Heart left ventricle (tissue), 16 donors: ENCODE data around the gene FYB2. TPM values are rescaled to one million over a fixed set of nuclear protein-coding genes. Genes with fewer than 3 reads are reported as not detected.

ENCODE experiments used
- ATAC-seq, 4 donors: fragments of 200-7000 bp; cut with Tn5 transposase; one replicate each; pipeline ENCODE4 v1.9.1; 2020 to 2022; ENCODE audit warnings: moderate library complexity in 4 of 4, mild to moderate bottlenecking in 3 of 4, moderate number of reproducible peaks in 1 of 4
- DNase-seq, 5 donors: peaks; one replicate each; pipeline ENCODE4 v3.0.0-alpha.2; 2020
- H3K27ac ChIP-seq, 12 donors: fragments of 200-600 bp; sonication (generic) in 4 of 12; one replicate each; pipeline versions ENCODE4 v1.5.0 to v1.8.0; 2016 to 2022; ENCODE audit warnings: mild to moderate bottlenecking in 2 of 12
- H3K27me3 ChIP-seq, 9 donors: fragments of 200-600 bp; sonication (generic) in 2 of 9; one replicate each; pipeline versions ENCODE4 v1.5.1 to v1.8.0; 2016 to 2022; ENCODE audit warnings: mild to moderate bottlenecking in 3 of 9
- H3K36me3 ChIP-seq, 9 donors: fragments of 200-600 bp; sonication (generic) in 2 of 9; one replicate each; pipeline versions ENCODE4 v1.5.0 to v1.8.0; 2018 to 2022; ENCODE audit warnings: mild to moderate bottlenecking in 2 of 9
- H3K4me1 ChIP-seq, 12 donors: fragments of 200-600 bp; sonication (generic) in 4 of 12; one replicate each; pipeline versions ENCODE4 v1.5.0 to v1.8.0; 2016 to 2022; ENCODE audit warnings: mild to moderate bottlenecking in 3 of 12
- H3K4me3 ChIP-seq, 12 donors: fragments of 200-600 bp; sonication (generic) in 4 of 12; one replicate each; pipeline versions ENCODE4 v1.5.0 to v1.8.0; 2017 to 2022; ENCODE audit warnings: mild to moderate bottlenecking in 9 of 12, moderate library complexity in 4 of 12
- H3K9me3 ChIP-seq, 12 donors: fragments of 200-600 bp; sonication (generic) in 4 of 12; one replicate each; pipeline versions ENCODE4 v1.5.0 to v1.8.0; 2016 to 2022; ENCODE audit warnings: mild to moderate bottlenecking in 1 of 12
- POLR2A ChIP-seq, 2 donors: fragments of 450-650 bp; IDR thresholded peaks; one replicate each; pipeline ENCODE4 v1.6.1; 2017; ENCODE audit warnings: antibody characterized with exemption in 2 of 2, mild to moderate bottlenecking in 2 of 2, moderate library complexity in 2 of 2
- WGBS, 4 donors: extraction: QIAGEN DNeasy Blood & Tissue Kit in 2 of 4; methylation state at CpG; one replicate each; pipeline versions ENCODE4 v1.1.5 to v1.1.7; 2013 to 2018; 5-methylcytosine and 5-hydroxymethylcytosine counted together
- intact Hi-C, 10 donors: fragments of 100-400 bp; cut with DNase I; formaldehyde crosslinking; loops; one replicate each; pipeline versions ENCODE4 v1.11.1 to v1.14.2; 2022
- polyA plus RNA-seq, 2 donors: library from polyadenylated mRNA; stranded (reverse); fragments of 200-250 nt; gene quantifications; one replicate each; pipeline ENCODE4 v1.2.3, GENCODE V29; 2013
- total RNA-seq, 9 donors: library from RNA; depleted of rRNA in 2 of 9; stranded (reverse); fragments of >200 nt in 2 of 9; fragmentation: NEBNext Ultra II Directional in 3 of 9; extraction: Animal tissue kit (Norgen Biotek cat#: 25700) in 3 of 9; gene quantifications; one replicate each; pipeline versions ENCODE4 v1.1.0 to v1.2.4, GENCODE V29; 2016 to 2023
- TF ChIP-seq, protein P1 (sequence below), 12 donors: fragments of 200-600 bp; sonication (generic) in 4 of 12; IDR thresholded peaks; one replicate each; pipeline versions ENCODE4 v1.5.0 to v1.8.0; 2018 to 2022; ENCODE audit warnings: antibody characterized with exemption in 12 of 12, mild to moderate bottlenecking in 5 of 12
- donor health status: ischemic (EF 13 %, LVEDD 7.1; RV severe dilation, severe dysfunction).
- donor health status: healthy with polysubstance abuse.
- donor health status: DM: no; HTN: yes; CAD: no.
- donor health status: DM: no; HTN: no; CAD: no.
- donor health status: ischemic (EF 25% LVEDD 6.9; RV normal size, moderate dysfunction).
- donor health status: ischemic (EF 25% LVEDD 5.7; RV mildly dilated, moderate dysfunction).
- donor health status: healthy.
- donor health status: DM: yes; HTN: yes; CAD: no.
- donor health status: ischemic (EF 35%, LVEDD 5.7; RV mildly dilated, moderate dysfunction).
- donor health status: nonischemic (EF 11% LVEDD 7.7; RV severe dilation, severe dysfunction).
- donor health status: DM: yes; HTN: yes; CAD: no.
- donor health status: PGD.
- donor health status: ischemic (EF 29% LVEDD 5.4; RV normal size, mild dysfunction).
- donor health status: nonischemic (EF 23%, LVEDD 6.1; RV moderate dilation, normal function).

The FYB2 gene
- total and polyA plus RNA-seq, 11 donors = 0.15 to 46.3 (median 9.1) TPM

GRCh38 chr1:56831871-56832693 lies 12.9 kb upstream of the FYB2 start:
- WGBS, 4 donors = 18 to 21% (median 19%) methylated on average over 8 of the region's 8 CpGs
- Histone ChIP-seq H3K4me1 (peaks cover 0 to 6% (median 0%) of the 10 kb centered on the region in 12 donors), H3K27ac (no peak overlapping the region), H3K27me3 (peaks cover 0 to 4% (median 0%) of the 10 kb centered on the region in 9 donors), H3K4me3 (peak overlapping the region in 3 of 12 donors; percentile 2 to 31 (median 15)), H3K9me3 (no peaks in the 10 kb centered on the region), H3K36me3 (no peaks in the 10 kb centered on the region)
- intact Hi-C loops = loop anchor here (2.0 to 10.0 kb wide), 17 partner anchors 133 to 1715 kb away; partner anchors contain the start of genes C8B (in 2 of the 10), DAB1 (in 1 of the 10) and OMA1 (in 1 of the 10)
- TF ChIP-seq POLR2A (IDR thresholded peaks at IDR 0.05) = no peak
- TF ChIP-seq, protein P1, sequence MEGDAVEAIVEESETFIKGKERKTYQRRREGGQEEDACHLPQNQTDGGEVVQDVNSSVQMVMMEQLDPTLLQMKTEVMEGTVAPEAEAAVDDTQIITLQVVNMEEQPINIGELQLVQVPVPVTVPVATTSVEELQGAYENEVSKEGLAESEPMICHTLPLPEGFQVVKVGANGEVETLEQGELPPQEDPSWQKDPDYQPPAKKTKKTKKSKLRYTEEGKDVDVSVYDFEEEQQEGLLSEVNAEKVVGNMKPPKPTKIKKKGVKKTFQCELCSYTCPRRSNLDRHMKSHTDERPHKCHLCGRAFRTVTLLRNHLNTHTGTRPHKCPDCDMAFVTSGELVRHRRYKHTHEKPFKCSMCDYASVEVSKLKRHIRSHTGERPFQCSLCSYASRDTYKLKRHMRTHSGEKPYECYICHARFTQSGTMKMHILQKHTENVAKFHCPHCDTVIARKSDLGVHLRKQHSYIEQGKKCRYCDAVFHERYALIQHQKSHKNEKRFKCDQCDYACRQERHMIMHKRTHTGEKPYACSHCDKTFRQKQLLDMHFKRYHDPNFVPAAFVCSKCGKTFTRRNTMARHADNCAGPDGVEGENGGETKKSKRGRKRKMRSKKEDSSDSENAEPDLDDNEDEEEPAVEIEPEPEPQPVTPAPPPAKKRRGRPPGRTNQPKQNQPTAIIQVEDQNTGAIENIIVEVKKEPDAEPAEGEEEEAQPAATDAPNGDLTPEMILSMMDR (IDR thresholded peaks at IDR 0.05) = peak; percentile 95 to 99 (median 98)
- peak; percentile 65 to 85 (median 74) for ATAC-seq
- peak; percentile 47 to 78 (median 60) for DNase-seq

DNA sequence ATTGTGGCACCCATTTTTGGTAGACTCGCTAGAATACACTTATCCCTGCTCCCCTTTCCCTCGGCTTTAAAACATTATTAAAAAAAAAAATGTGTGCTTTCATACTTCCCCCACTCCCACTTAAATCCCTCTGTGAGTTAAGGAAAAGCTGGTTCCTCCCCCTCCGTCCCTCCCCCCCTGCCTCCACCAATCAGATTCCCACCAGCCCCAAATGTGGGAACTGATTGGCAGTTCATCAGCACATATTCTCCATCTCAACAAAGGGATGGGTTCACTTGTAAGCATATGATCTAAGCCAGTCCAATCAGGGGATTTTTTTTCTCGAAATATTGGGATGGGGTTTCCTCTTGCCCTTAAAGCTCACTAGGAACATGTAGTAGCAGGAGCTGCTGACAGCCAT lies 10.8 kb upstream of the FYB2 start:
- WGBS, 4 donors = 74 to 83% (median 77%) methylated on average over 4 of the region's 4 CpGs
- TF ChIP-seq POLR2A (IDR thresholded peaks at IDR 0.05) = no peak
- TF ChIP-seq, protein P1 (IDR thresholded peaks at IDR 0.05) = no peak
- intact Hi-C loops = loop anchor here (5.0 to 10.0 kb wide), 14 partner anchors 135 to 1717 kb away; partner anchors contain the start of genes C8B (in 2 of the 10), DAB1 (in 1 of the 10) and OMA1 (in 1 of the 10)
- peaks cover 0 to 6% (median 0%) of the 10 kb centered on the region in 12 donors for H3K4me1 ChIP-seq
- ATAC-seq (no peak), DNase-seq (no peak)
- no peak overlapping the region for H3K4me3 ChIP-seq
- H3K9me3 ChIP-seq = no peaks in the 10 kb centered on the region
- no peak overlapping the region for H3K27ac ChIP-seq
- no peaks in the 10 kb centered on the region for H3K36me3 ChIP-seq
- H3K27me3 ChIP-seq = peaks cover 0 to 5% (median 0%) of the 10 kb centered on the region in 9 donors

DNA sequence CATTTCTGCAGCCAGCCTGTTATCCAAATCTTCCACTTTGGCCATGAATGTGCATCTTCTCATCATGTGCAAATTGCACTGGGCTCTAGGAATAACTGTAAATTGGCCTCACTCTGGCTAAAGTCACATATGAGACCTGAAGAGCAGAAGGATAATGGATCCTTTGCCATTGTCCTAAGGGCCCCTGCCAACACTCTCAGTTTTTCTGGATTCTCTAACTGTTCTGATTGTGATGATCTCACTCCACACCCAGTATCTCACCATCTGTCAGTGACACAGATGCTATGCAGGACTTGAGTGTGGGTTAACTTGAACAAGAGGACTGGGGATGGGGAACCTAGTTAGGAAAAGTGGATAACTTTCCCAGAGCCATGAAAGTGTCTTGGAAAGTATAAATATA lies 8.5 kb upstream of the FYB2 start:
- intact Hi-C loops = loop anchor here in 5 of 10 donors (5.0 to 10.0 kb wide), 3 partner anchors 1217 to 1543 kb away; no protein-coding TSS in a partner anchor
- H3K4me1 ChIP-seq = peaks cover 0 to 6% (median 0%) of the 10 kb centered on the region in 12 donors
- TF ChIP-seq, protein P1 (IDR thresholded peaks at IDR 0.05) = no peak
- no peak for TF ChIP-seq POLR2A (IDR thresholded peaks at IDR 0.05)
- no peak overlapping the region for H3K4me3 ChIP-seq
- H3K27me3 ChIP-seq = peaks cover 0 to 5% (median 0%) of the 10 kb centered on the region in 9 donors
- no peak for ATAC-seq
- no peaks in the 10 kb centered on the region for H3K36me3 ChIP-seq
- no peak for DNase-seq
- no peaks in the 10 kb centered on the region for H3K9me3 ChIP-seq
- H3K27ac ChIP-seq = no peak overlapping the region

DNA sequence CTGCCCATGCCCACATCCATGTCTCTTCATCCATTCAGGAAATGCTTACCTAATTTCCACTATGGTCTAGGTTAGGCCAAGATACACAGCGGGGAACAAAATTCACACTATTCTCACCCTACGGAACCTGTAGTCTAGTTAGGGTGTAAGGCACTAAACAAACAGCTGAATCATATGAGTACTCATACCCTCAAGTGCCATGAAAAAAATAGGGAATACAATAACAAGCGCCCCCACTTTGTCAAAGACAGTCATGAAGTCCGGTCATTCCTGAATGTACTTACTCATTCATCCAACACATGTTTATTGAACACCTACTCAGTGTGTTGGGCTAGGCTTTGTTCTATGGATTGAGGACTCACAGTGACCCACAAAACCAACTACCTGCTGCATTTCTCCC lies 6.2 kb upstream of the FYB2 start:
- H3K27ac ChIP-seq = no peak overlapping the region
- 66 to 95% (median 83%) methylated on average over 4 of the region's 4 CpGs for WGBS, 4 donors
- H3K4me3 ChIP-seq = no peak overlapping the region
- H3K4me1 ChIP-seq = peaks cover 0 to 12% (median 6%) of the 10 kb centered on the region in 12 donors
- no peak for ATAC-seq
- intact Hi-C loops = loop anchor here in 5 of 10 donors (5.0 to 10.0 kb wide), 3 partner anchors 1219 to 1541 kb away; no protein-coding TSS in a partner anchor
- no peaks in the 10 kb centered on the region for H3K36me3 ChIP-seq
- DNase-seq = no peak
- peaks cover 0 to 5% (median 0%) of the 10 kb centered on the region in 9 donors for H3K27me3 ChIP-seq
- H3K9me3 ChIP-seq = no peaks in the 10 kb centered on the region
- TF ChIP-seq POLR2A (IDR thresholded peaks at IDR 0.05) = no peak
- TF ChIP-seq, protein P1 (IDR thresholded peaks at IDR 0.05) = no peak
